Bronchial epithelial cell (primary cell): ENCODE data around the gene DHRS12. TPM values are rescaled to one million over a fixed set of nuclear protein-coding genes. Genes with fewer than 3 reads are reported as not detected.
A peak's percentile ranks its signal among the peaks of the same experiment; 100 is the strongest.

ENCODE experiments used
- DNase-seq: peaks from one replicate; pipeline ENCODE4 v3.0.0-alpha.2; 2010; ENCODE audit warnings: low read depth
- FAIRE-seq: peaks from 2 replicates; lab custom pipeline; 2011; peaks lifted over from hg19 to GRCh38; lab: Jason Lieb, UNC
- H3K27me3 ChIP-seq: 2 replicates; pipeline ENCODE4 v1.5.1; 2011; ENCODE audit warnings: low read length; ENCODE audit not compliant: control insufficient read depth, insufficient read depth
- H3K36me3 ChIP-seq: 2 replicates; pipeline ENCODE4 v1.5.1; 2011; ENCODE audit warnings: low read length; ENCODE audit not compliant: control insufficient read depth, insufficient read depth
- H3K4me3 ChIP-seq: 2 replicates; pipeline ENCODE4 v1.5.1; 2011; ENCODE audit warnings: mild to moderate bottlenecking, low read depth, low read length, control low read depth
- total RNA-seq: library from RNA; depleted of rRNA; stranded (reverse); fragments of >200 nt; gene quantifications from 2 replicates; pipeline ENCODE4 v1.2.1, GENCODE V29; 2014
- TF ChIP-seq, protein P1 (sequence below): IDR thresholded peaks from 2 replicates; pipeline ENCODE4 v1.5.1; 2011; ENCODE audit warnings: mild to moderate bottlenecking, moderate library complexity, low read length, control low read depth, inconsistent platforms; ENCODE audit not compliant: insufficient read depth, severe bottlenecking

Gene DHRS12
- total RNA-seq, 1 donor from 2014 or later: 2.4 TPM

GRCh38 chr13:51793570-51794271, 10.2 kb downstream of the DHRS12 start:
- Histone ChIP-seq H3K36me3 (no peaks in the 10 kb centered on the region), H3K27me3 (no peaks in the 10 kb centered on the region), H3K4me3 (no peak overlapping the region)
- peak; percentile 86 for DNase-seq
- TF ChIP-seq, protein P1, sequence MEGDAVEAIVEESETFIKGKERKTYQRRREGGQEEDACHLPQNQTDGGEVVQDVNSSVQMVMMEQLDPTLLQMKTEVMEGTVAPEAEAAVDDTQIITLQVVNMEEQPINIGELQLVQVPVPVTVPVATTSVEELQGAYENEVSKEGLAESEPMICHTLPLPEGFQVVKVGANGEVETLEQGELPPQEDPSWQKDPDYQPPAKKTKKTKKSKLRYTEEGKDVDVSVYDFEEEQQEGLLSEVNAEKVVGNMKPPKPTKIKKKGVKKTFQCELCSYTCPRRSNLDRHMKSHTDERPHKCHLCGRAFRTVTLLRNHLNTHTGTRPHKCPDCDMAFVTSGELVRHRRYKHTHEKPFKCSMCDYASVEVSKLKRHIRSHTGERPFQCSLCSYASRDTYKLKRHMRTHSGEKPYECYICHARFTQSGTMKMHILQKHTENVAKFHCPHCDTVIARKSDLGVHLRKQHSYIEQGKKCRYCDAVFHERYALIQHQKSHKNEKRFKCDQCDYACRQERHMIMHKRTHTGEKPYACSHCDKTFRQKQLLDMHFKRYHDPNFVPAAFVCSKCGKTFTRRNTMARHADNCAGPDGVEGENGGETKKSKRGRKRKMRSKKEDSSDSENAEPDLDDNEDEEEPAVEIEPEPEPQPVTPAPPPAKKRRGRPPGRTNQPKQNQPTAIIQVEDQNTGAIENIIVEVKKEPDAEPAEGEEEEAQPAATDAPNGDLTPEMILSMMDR: no peak
- peak; percentile 91 for FAIRE-seq

DNA sequence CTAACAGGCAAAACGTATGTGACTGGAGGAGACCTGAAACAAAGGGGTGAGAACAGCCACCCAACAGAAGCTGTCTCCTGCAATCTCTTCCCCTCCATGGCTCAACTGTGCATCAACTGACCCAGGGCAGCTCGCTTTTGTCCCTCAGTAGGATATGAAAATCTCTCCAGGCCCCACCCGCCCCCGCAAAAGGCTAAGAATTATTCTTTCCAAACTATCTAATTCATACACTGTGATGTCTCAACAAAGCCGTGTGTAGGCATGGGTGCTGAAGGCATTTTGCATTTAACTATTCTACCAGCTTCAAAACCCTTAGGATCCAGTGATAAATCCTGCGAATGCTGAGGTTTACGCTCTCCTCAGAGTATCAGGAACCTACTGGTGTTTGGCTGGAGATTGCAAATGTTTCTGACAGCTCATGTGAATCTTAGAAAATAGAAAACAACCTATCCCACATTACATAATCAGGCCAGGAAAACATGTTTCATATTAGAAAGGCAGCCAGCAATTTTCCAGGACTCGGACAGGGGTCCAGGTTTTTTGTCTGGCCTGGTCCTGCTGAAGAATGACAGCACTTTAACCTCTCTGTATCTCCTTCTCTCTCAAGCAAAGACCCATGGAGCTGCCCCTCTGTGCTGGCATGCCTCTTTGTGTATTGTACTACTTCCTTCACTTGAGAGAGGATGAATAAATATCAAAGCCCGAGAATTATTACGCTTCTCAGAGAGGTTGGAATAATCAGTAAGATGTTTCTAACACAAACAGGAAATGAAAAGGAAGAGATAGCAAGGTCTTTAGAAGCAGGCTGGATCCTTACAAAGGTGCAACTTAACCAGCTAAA, 17.3 kb downstream of the DHRS12 start:
- Histone ChIP-seq H3K4me3 (no peak overlapping the region), H3K36me3 (no peaks in the 10 kb centered on the region), H3K27me3 (no peaks in the 10 kb centered on the region)
- no peak for DNase-seq
- TF ChIP-seq, protein P1: no peak
- no peak for FAIRE-seq

- Histone ChIP-seq H3K36me3 (no peaks in the 10 kb centered on the region), H3K4me3 (no peak overlapping the region), H3K27me3 (no peaks in the 10 kb centered on the region)
- FAIRE-seq (peak; percentile 94), DNase-seq (no peak)
- TF ChIP-seq, protein P1: no peak
These were observed 18.1 kb downstream of the DHRS12 start for GRCh38 chr13:51785712-51786424.

GRCh38 chr13:51784097-51784496, 19.9 kb downstream of the DHRS12 start:
- TF ChIP-seq, protein P1: no peak
- FAIRE-seq: no peak
- no peak for DNase-seq
- no peaks in the 10 kb centered on the region for H3K27me3 ChIP-seq
- H3K4me3 ChIP-seq: no peak overlapping the region
- H3K36me3 ChIP-seq: no peaks in the 10 kb centered on the region

DNA sequence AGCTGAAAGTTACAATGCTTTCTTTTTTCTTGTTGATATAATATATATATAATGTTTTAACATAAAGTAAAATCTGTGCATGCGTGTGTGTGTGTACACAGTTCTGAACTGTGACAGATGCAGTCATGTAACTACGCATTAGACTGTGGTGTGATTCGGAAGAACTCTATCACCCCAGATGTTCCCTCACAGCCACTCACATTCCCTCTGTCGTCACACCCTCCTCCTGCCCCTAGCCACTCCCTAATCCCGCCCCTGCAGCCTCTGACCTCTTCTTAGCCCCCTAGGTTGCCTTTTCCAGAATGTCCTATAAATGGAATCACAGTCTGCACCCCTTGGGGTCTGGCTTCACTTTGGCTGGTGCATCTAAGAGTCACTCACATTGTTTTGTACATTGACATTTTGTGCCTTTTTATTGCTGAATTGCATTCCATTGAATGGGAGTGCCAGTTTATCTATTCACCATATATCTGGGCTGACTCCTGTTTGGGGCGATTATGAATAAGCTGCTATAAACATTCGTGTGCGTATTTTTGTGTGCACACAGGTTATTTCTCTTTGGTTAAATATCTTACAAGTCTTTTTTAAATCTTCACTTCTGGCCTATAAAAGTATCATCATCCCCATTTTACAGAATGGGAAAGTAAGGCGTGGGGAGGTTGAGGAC, 20.4 kb downstream of the DHRS12 start:
- Histone ChIP-seq H3K36me3 (no peaks in the 10 kb centered on the region), H3K27me3 (no peaks in the 10 kb centered on the region), H3K4me3 (no peak overlapping the region)
- no peak for DNase-seq
- peak; percentile 52 for FAIRE-seq
- TF ChIP-seq, protein P1: no peak
